Medulla oblongata (tissue), 1 donor: Measurements from ENCODE around the gene BCAP31.
"Not testable (repeated sequence)": the region's sequence is repeated elsewhere in the genome, so short reads cannot be mapped to it uniquely, and the experiment has no call there.

Experiments used
- DNase-seq: peaks from one replicate; pipeline ENCODE4 v3.0.0-alpha.2; 2015; ENCODE audit errors: extremely low spot score

BCAP31 gene

GRCh38 chrX:153735274-153735673 is 11.1 kb upstream of the BCAP31 start:
- no peak for DNase-seq

- no peak for DNase-seq
Observed at GRCh38 chrX:153734871-153735270, 10.7 kb upstream of the BCAP31 start.

GRCh38 chrX:153733651-153734240 is 9.6 kb upstream of the BCAP31 start:
- no peak for DNase-seq

GRCh38 chrX:153732401-153732800 is 8.2 kb upstream of the BCAP31 start:
- no peak for DNase-seq

GRCh38 chrX:153731845-153732215 is 7.6 kb upstream of the BCAP31 start:
- DNase-seq: no peak

GRCh38 chrX:153731117-153731844 is 7.1 kb upstream of the BCAP31 start:
- no peak for DNase-seq

GRCh38 chrX:153730115-153730514 is 5.9 kb upstream of the BCAP31 start:
- DNase-seq: not testable (repeated sequence)

GRCh38 chrX:153728951-153729631 is 4.9 kb upstream of the BCAP31 start:
- DNase-seq: no peak

GRCh38 chrX:153728095-153728494 is 3.9 kb upstream of the BCAP31 start:
- no peak for DNase-seq

GRCh38 chrX:153727123-153727931 is 3.1 kb upstream of the BCAP31 start:
- peak; percentile 71 for DNase-seq

- peak; percentile 67 for DNase-seq
Observed at GRCh38 chrX:153726286-153727122, 2.3 kb upstream of the BCAP31 start.

- no peak for DNase-seq
Observed at GRCh38 chrX:153725832-153726285, 1.7 kb upstream of the BCAP31 start.

GRCh38 chrX:153725039-153725831 is 1.0 kb upstream of the BCAP31 start:
- DNase-seq: no peak

- no peak for DNase-seq
Observed at GRCh38 chrX:153723351-153724251, 586 bp downstream of the BCAP31 start.

GRCh38 chrX:153722704-153723350 is 1.4 kb downstream of the BCAP31 start:
- DNase-seq: no peak

GRCh38 chrX:153719701-153720100 is 4.5 kb downstream of the BCAP31 start:
- no peak for DNase-seq

- DNase-seq: no peak
Observed at GRCh38 chrX:153719238-153719637, 4.9 kb downstream of the BCAP31 start.

- DNase-seq: no peak
Observed at GRCh38 chrX:153717445-153717844, 6.7 kb downstream of the BCAP31 start.

- DNase-seq: no peak
Observed at GRCh38 chrX:153714256-153714655, 9.9 kb downstream of the BCAP31 start.
